MCF 10A (cell line): Measurements from ENCODE around the gene ATP1B1. TPM values are rescaled to one million over a fixed set of nuclear protein-coding genes. Genes with fewer than 3 reads are reported as not detected.
A peak's percentile ranks its signal among the peaks of the same experiment; 100 is the strongest.

ENCODE experiments used
- BruUV-seq: library from RNA; stranded (reverse); fragments of 400-500 nt; replicated peaks from 2 replicates; lab custom pipeline; 2021; lab: Mats Ljungman, UMichigan
- CTCF ChIA-PET: fragments of 300-600 bp; sonication (Branson Sonifier 250); formaldehyde crosslinking; extraction: SDS; loops from one replicate; lab custom pipeline; 2021; ENCODE audit warnings: antibody characterized with exemption, inconsistent platforms; lab: Yijun Ruan, JAX
- POLR2A ChIA-PET: fragments of 300-600, 350-650 bp; sonication (Branson Sonifier 250); formaldehyde crosslinking; extraction: SDS; loops from one replicate; lab custom pipeline; 2020; ENCODE audit warnings: antibody characterized with exemption, inconsistent platforms; lab: Yijun Ruan, JAX
- DNase-seq: peaks from one replicate; pipeline ENCODE4 v3.0.0-alpha.2; 2018; ENCODE audit not compliant: unreplicated experiment
- H3K27ac Mint-ChIP-seq: one replicate; pipeline ENCODE4 v1.8.0; 2022; ENCODE audit warnings: mild to moderate bottlenecking, low read depth, mixed read lengths; ENCODE audit not compliant: unreplicated experiment
- H3K27me3 Mint-ChIP-seq: one replicate; pipeline ENCODE4 v1.8.0; 2022; ENCODE audit warnings: mixed read lengths; ENCODE audit not compliant: insufficient read depth, unreplicated experiment
- H3K36me3 Mint-ChIP-seq: one replicate; pipeline ENCODE4 v1.8.0; 2022; ENCODE audit warnings: mild to moderate bottlenecking, moderate library complexity, mixed read lengths; ENCODE audit not compliant: insufficient read depth, unreplicated experiment
- H3K4me1 Mint-ChIP-seq: one replicate; pipeline ENCODE4 v1.8.0; 2022; ENCODE audit warnings: mixed read lengths; ENCODE audit not compliant: insufficient read depth, unreplicated experiment
- H3K4me3 Mint-ChIP-seq: one replicate; pipeline ENCODE4 v1.8.0; 2022; ENCODE audit warnings: mild to moderate bottlenecking, moderate library complexity, mixed read lengths; ENCODE audit not compliant: unreplicated experiment
- H3K9me3 Mint-ChIP-seq: one replicate; pipeline ENCODE4 v1.8.0; 2022; ENCODE audit warnings: mixed read lengths; ENCODE audit not compliant: unreplicated experiment
- CTCF ChIP-seq: fragments of 200-600 bp; IDR thresholded peaks from one replicate; pipeline ENCODE4 v1.8.0; 2022; ENCODE audit warnings: antibody characterized with exemption, mild to moderate bottlenecking; ENCODE audit not compliant: unreplicated experiment
- intact Hi-C: fragments of 100-400 bp; cut with micrococcal nuclease; formaldehyde crosslinking; loops from 2 replicates; pipeline ENCODE4 v1.14.1; 2022
- total RNA-seq: library from RNA; stranded (reverse); gene quantifications from 2 replicates; pipeline ENCODE4 v1.2.3, GENCODE V29; 2022

The ATP1B1 gene
- total RNA-seq, 1 experiment from 2014 or later, result 20.0 TPM

- no peaks in the 10 kb centered on the region for H3K27me3 Mint-ChIP-seq
- no TSS peak for BruUV-seq
- H3K4me3 Mint-ChIP-seq, result no peak overlapping the region
- H3K9me3 Mint-ChIP-seq, result no peaks in the 10 kb centered on the region
- intact Hi-C loops, result no loop called here
- H3K27ac Mint-ChIP-seq, result no peak overlapping the region
- no peak for TF ChIP-seq CTCF
- H3K36me3 Mint-ChIP-seq, result no peaks in the 10 kb centered on the region
- ChIA-PET POLR2A (interaction anchor here (0.8 kb wide), 1 partner anchor 9 kb away, joined by 3 read pairs; no protein-coding TSS in a partner anchor), CTCF (interaction anchor here (0.6 to 1.6 kb wide), 5 partner anchors 10 to 68 kb away, joined by 3 to 6 read pairs (median 3); no protein-coding TSS in a partner anchor)
- peak; percentile 26 for DNase-seq
- no peaks in the 10 kb centered on the region for H3K4me1 Mint-ChIP-seq
Measured at GRCh38 chr1:169081503-169082123, 24.9 kb upstream of the ATP1B1 start.

GRCh38 chr1:169085911-169086310, 20.6 kb upstream of the ATP1B1 start:
- no peak overlapping the region for H3K4me3 Mint-ChIP-seq
- intact Hi-C loops, result no loop called here
- TF ChIP-seq CTCF, result no peak
- BruUV-seq, result no TSS peak
- H3K9me3 Mint-ChIP-seq, result no peaks in the 10 kb centered on the region
- no peaks in the 10 kb centered on the region for H3K27me3 Mint-ChIP-seq
- CTCF ChIA-PET, result interaction anchor here (0.7 to 1.1 kb wide), 3 partner anchors 15 to 225 kb away, joined by 3 to 4 read pairs (median 3); no protein-coding TSS in a partner anchor
- no peaks in the 10 kb centered on the region for H3K4me1 Mint-ChIP-seq
- no peak overlapping the region for H3K27ac Mint-ChIP-seq
- POLR2A ChIA-PET, result no interaction called here
- no peaks in the 10 kb centered on the region for H3K36me3 Mint-ChIP-seq
- no peak for DNase-seq

DNA sequence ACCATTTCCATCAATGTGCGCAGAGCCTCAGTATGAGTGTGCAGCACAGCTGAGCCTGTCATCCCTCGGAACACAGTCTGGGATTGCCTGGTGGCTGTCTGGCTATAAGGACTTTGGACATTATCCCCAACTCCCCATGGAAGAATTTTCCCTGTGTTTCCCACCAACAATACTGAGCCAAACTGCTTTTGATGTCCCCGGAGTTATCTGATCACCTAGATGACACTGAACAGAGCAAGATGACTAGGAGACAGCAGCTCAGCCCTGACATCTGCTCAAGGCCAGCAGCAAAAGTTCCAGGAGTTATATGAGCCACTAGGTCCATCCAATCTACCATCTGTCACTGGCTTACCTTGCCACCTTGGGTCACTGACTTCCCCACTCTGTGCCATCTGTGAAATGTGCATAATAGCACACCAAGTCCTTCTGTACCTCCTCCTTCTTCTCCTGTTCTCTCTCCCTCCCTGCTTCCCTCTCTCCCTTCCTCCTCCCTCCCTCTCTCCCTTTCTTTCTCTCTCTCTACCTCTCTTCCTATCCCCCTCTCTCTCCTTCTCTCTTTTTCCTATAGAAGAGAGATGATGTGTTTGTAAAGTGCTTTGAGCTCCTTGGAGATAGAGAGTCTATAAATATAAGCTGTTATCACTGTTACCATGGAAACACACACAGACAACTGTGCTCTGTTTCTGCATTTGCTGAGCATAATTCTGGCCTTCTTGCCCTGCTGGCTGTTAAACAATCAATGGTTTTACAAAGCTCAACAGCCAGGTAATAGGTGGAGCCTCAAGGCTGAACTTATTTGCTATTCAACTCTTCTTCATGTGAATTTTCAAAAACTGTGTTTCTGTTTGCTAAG, 19.7 kb upstream of the ATP1B1 start:
- no TSS peak for BruUV-seq
- Mint-ChIP-seq H3K4me1 (no peaks in the 10 kb centered on the region), H3K27ac (no peak overlapping the region), H3K27me3 (no peaks in the 10 kb centered on the region), H3K9me3 (no peaks in the 10 kb centered on the region), H3K4me3 (no peak overlapping the region), H3K36me3 (no peaks in the 10 kb centered on the region)
- no peak for DNase-seq
- TF ChIP-seq CTCF, result no peak
- ChIA-PET POLR2A (interaction anchor here (1.2 kb wide), 1 partner anchor 18 kb away, joined by 3 read pairs; no protein-coding TSS in a partner anchor), CTCF (interaction anchor here (0.7 to 1.4 kb wide), 4 partner anchors 10 to 483 kb away, joined by 3 to 5 read pairs (median 4); no protein-coding TSS in a partner anchor)
- intact Hi-C loops, result no loop called here

DNA sequence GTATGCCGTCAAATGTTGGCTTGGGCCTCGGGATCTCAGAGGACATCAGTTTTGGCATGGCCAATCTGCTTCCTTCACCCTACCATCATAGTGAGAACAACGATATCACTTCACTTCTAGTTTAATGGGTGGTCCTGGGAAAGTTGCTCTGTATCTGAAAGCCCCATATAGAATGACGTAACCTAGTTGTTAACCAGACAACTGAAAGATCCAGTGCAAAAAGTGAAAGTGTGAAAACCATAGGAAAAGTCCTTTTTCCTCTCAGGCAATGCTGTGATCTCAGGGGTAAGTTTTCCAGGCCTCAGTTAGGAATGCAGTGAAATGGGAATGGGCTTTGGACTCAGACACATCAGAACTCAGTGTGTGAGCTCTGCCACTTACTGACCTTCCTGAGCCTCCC, 18.6 kb upstream of the ATP1B1 start:
- Mint-ChIP-seq H3K27me3 (no peaks in the 10 kb centered on the region), H3K27ac (no peak overlapping the region), H3K4me3 (no peak overlapping the region), H3K4me1 (no peaks in the 10 kb centered on the region), H3K36me3 (no peaks in the 10 kb centered on the region), H3K9me3 (no peaks in the 10 kb centered on the region)
- ChIA-PET CTCF (interaction anchor here (1.0 to 1.2 kb wide), 3 partner anchors 8 to 942 kb away, joined by 3 read pairs; no protein-coding TSS in a partner anchor), POLR2A (interaction anchor here (0.6 kb wide), 1 partner anchor 480 kb away, joined by 4 read pairs; no protein-coding TSS in a partner anchor)
- BruUV-seq, result no TSS peak
- TF ChIP-seq CTCF, result no peak
- intact Hi-C loops, result no loop called here
- DNase-seq, result no peak
